ENCODE measurements around the gene CHCHD1.
"Not testable (repeated sequence)": the region's sequence is repeated elsewhere in the genome, so short reads cannot be mapped to it uniquely, and the experiment has no call there.

The CHCHD1 gene

GRCh38 chr10:73785721-73786511, 4.1 kb downstream of the CHCHD1 start:
- H2AFZ ChIP-seq (ENCODE audit: insufficient read depth, low read length, poor library complexity): peak overlapping the region; percentile 45
- H2BK5ac ChIP-seq (ENCODE audit: low read depth, low read length, poor library complexity): no peak overlapping the region
- no peaks in the 10 kb centered on the region for H3K9me3 ChIP-seq (ENCODE audit: insufficient read depth, low read depth, low read length)
- H3K18ac ChIP-seq (ENCODE audit: low read length): peak overlapping the region; percentile 93
- H3K27me3 ChIP-seq (ENCODE audit: insufficient read depth, low read length): no peaks in the 10 kb centered on the region
- H3K4me2 ChIP-seq (ENCODE audit: low read length): peak overlapping the region; percentile 77
- peak in 1 of 2 donors; percentile 46 for DNase-seq
- H4K8ac ChIP-seq (ENCODE audit: low read depth, low read length): peak overlapping the region; percentile 79
- no peak overlapping the region for H2BK12ac ChIP-seq (ENCODE audit: low read length)
- H2BK120ac ChIP-seq (ENCODE audit: insufficient read depth, low read length, poor library complexity): peak overlapping the region; percentile 77
- H3K4me1 ChIP-seq (ENCODE audit: control insufficient read depth in 1 of 2, insufficient read depth in 2 of 2, low read length in 2 of 2): peaks cover 4% of the 10 kb centered on the region in 2 experiments
- H3K14ac ChIP-seq (ENCODE audit: low read length): peak overlapping the region; percentile 89
- peak overlapping the region; percentile 70 for H3K27ac ChIP-seq (ENCODE audit: low read depth, low read length)
- H3K4ac ChIP-seq (ENCODE audit: low read depth, low read length): peak overlapping the region; percentile 77
- peak overlapping the region; percentile 84 for H3K4me3 ChIP-seq (ENCODE audit: low read depth, low read length)
- H3K9ac ChIP-seq (ENCODE audit: low read length): peak overlapping the region; percentile 73
- peaks cover 20% of the 10 kb centered on the region for H3K79me2 ChIP-seq (ENCODE audit: control insufficient read depth, insufficient read depth, low read length, poor library complexity)
- no CpG with 5 or more reads among the region's 54 CpGs for WGBS (ENCODE audit: extremely low coverage, insufficient coverage, insufficient read length)
- H2AK5ac ChIP-seq (ENCODE audit: low read length): peak overlapping the region; percentile 60
- peak overlapping the region; percentile 19 for H4K12ac ChIP-seq (ENCODE audit: low read depth, low read length)
- peak overlapping the region; percentile 86 for H4K91ac ChIP-seq (ENCODE audit: low read depth, low read length)
- H3K36me3 ChIP-seq (ENCODE audit: control insufficient read depth in 1 of 2, insufficient read depth in 2 of 2, low read length in 2 of 2): peaks cover 22% of the 10 kb centered on the region in 2 experiments
- peaks cover 13% of the 10 kb centered on the region for H3K79me1 ChIP-seq (ENCODE audit: low read length)
- no peak overlapping the region for H3K23ac ChIP-seq (ENCODE audit: low read length)

GRCh38 chr10:73786512-73786885, 4.7 kb downstream of the CHCHD1 start:
- Histone ChIP-seq H2BK12ac (ENCODE audit: low read length) (no peak overlapping the region), H4K8ac (ENCODE audit: low read depth, low read length) (no peak overlapping the region), H3K18ac (ENCODE audit: low read length) (no peak overlapping the region), H3K4me1 (ENCODE audit: control insufficient read depth in 1 of 2, insufficient read depth in 2 of 2, low read length in 2 of 2) (peaks cover 4% of the 10 kb centered on the region in 2 experiments), H3K27me3 (ENCODE audit: insufficient read depth, low read length) (no peaks in the 10 kb centered on the region), H3K4me2 (ENCODE audit: low read length) (peak overlapping the region; percentile 77), H2AFZ (ENCODE audit: insufficient read depth, low read length, poor library complexity) (no peak overlapping the region), H2BK5ac (ENCODE audit: low read depth, low read length, poor library complexity) (no peak overlapping the region), H3K9ac (ENCODE audit: low read length) (no peak overlapping the region), H3K4me3 (ENCODE audit: low read depth, low read length) (peak overlapping the region; percentile 84), H2BK120ac (ENCODE audit: insufficient read depth, low read length, poor library complexity) (no peak overlapping the region), H3K27ac (ENCODE audit: low read depth, low read length) (no peak overlapping the region), H3K4ac (ENCODE audit: low read depth, low read length) (peak overlapping the region; percentile 77), H3K14ac (ENCODE audit: low read length) (no peak overlapping the region), H3K9me3 (ENCODE audit: insufficient read depth, low read depth, low read length) (no peaks in the 10 kb centered on the region), H2AK5ac (ENCODE audit: low read length) (no peak overlapping the region), H3K23ac (ENCODE audit: low read length) (no peak overlapping the region), H4K12ac (ENCODE audit: low read depth, low read length) (no peak overlapping the region), H3K36me3 (ENCODE audit: control insufficient read depth in 1 of 2, insufficient read depth in 2 of 2, low read length in 2 of 2) (peaks cover 28% of the 10 kb centered on the region in 2 experiments), H4K91ac (ENCODE audit: low read depth, low read length) (no peak overlapping the region), H3K79me2 (ENCODE audit: control insufficient read depth, insufficient read depth, low read length, poor library complexity) (peaks cover 17% of the 10 kb centered on the region), H3K79me1 (ENCODE audit: low read length) (peaks cover 13% of the 10 kb centered on the region)
- DNase-seq: no peak
- WGBS (ENCODE audit: extremely low coverage, insufficient coverage, insufficient read length): no CpG with 5 or more reads among the region's 2 CpGs

- not testable (repeated sequence) for H4K8ac ChIP-seq (ENCODE audit: low read depth, low read length); H2AFZ ChIP-seq (ENCODE audit: insufficient read depth, low read length, poor library complexity); H3K14ac ChIP-seq (ENCODE audit: low read length); H3K18ac ChIP-seq (ENCODE audit: low read length); H3K4me3 ChIP-seq (ENCODE audit: low read depth, low read length); H3K9ac ChIP-seq (ENCODE audit: low read length); H2BK120ac ChIP-seq (ENCODE audit: insufficient read depth, low read length, poor library complexity); H3K4me2 ChIP-seq (ENCODE audit: low read length); H4K12ac ChIP-seq (ENCODE audit: low read depth, low read length); H3K4me1 ChIP-seq (ENCODE audit: control insufficient read depth in 1 of 2, insufficient read depth in 2 of 2, low read length in 2 of 2); H3K79me1 ChIP-seq (ENCODE audit: low read length); H3K9me3 ChIP-seq (ENCODE audit: insufficient read depth, low read depth, low read length); H3K23ac ChIP-seq (ENCODE audit: low read length); H2BK12ac ChIP-seq (ENCODE audit: low read length); H3K27ac ChIP-seq (ENCODE audit: low read depth, low read length); DNase-seq; H2AK5ac ChIP-seq (ENCODE audit: low read length); H3K27me3 ChIP-seq (ENCODE audit: insufficient read depth, low read length); H4K91ac ChIP-seq (ENCODE audit: low read depth, low read length); H2BK5ac ChIP-seq (ENCODE audit: low read depth, low read length, poor library complexity)
- Histone ChIP-seq H3K36me3 (ENCODE audit: control insufficient read depth in 1 of 2, insufficient read depth in 2 of 2, low read length in 2 of 2) (peaks cover 35% of the 10 kb centered on the region in 2 experiments), H3K79me2 (ENCODE audit: control insufficient read depth, insufficient read depth, low read length, poor library complexity) (peaks cover 11% of the 10 kb centered on the region), H3K4ac (ENCODE audit: low read depth, low read length) (peak overlapping the region; percentile 72)
- WGBS (ENCODE audit: extremely low coverage, insufficient coverage, insufficient read length): no CpG with 5 or more reads among the region's 21 CpGs
Observed at GRCh38 chr10:73787031-73787800, 5.4 kb downstream of the CHCHD1 start.

- Histone ChIP-seq H2AK5ac (ENCODE audit: low read length) (no peak overlapping the region), H3K23ac (ENCODE audit: low read length) (no peak overlapping the region), H3K9ac (ENCODE audit: low read length) (no peak overlapping the region), H2AFZ (ENCODE audit: insufficient read depth, low read length, poor library complexity) (no peak overlapping the region), H3K9me3 (ENCODE audit: insufficient read depth, low read depth, low read length) (no peaks in the 10 kb centered on the region), H3K27ac (ENCODE audit: low read depth, low read length) (no peak overlapping the region), H3K4me1 (ENCODE audit: control insufficient read depth in 1 of 2, insufficient read depth in 2 of 2, low read length in 2 of 2) (peaks cover 4% of the 10 kb centered on the region in 2 experiments), H2BK120ac (ENCODE audit: insufficient read depth, low read length, poor library complexity) (no peak overlapping the region), H3K18ac (ENCODE audit: low read length) (no peak overlapping the region), H3K79me1 (ENCODE audit: low read length) (peaks cover 6% of the 10 kb centered on the region), H4K8ac (ENCODE audit: low read depth, low read length) (no peak overlapping the region), H4K91ac (ENCODE audit: low read depth, low read length) (no peak overlapping the region), H3K36me3 (ENCODE audit: control insufficient read depth in 1 of 2, insufficient read depth in 2 of 2, low read length in 2 of 2) (peaks cover 53% of the 10 kb centered on the region in 2 experiments), H4K12ac (ENCODE audit: low read depth, low read length) (no peak overlapping the region), H2BK12ac (ENCODE audit: low read length) (no peak overlapping the region), H3K27me3 (ENCODE audit: insufficient read depth, low read length) (no peaks in the 10 kb centered on the region), H2BK5ac (ENCODE audit: low read depth, low read length, poor library complexity) (no peak overlapping the region), H3K14ac (ENCODE audit: low read length) (no peak overlapping the region), H3K4me2 (ENCODE audit: low read length) (no peak overlapping the region), H3K4ac (ENCODE audit: low read depth, low read length) (no peak overlapping the region), H3K4me3 (ENCODE audit: low read depth, low read length) (peak overlapping the region; percentile 31), H3K79me2 (ENCODE audit: control insufficient read depth, insufficient read depth, low read length, poor library complexity) (peaks cover 9% of the 10 kb centered on the region)
- no CpG with 5 or more reads among the region's 17 CpGs for WGBS (ENCODE audit: extremely low coverage, insufficient coverage, insufficient read length)
- peak in 1 of 2 donors; percentile 24 for DNase-seq
Observed at GRCh38 chr10:73788864-73789658, 7.2 kb downstream of the CHCHD1 start.

All from trophoblast cell (in vitro differentiated cells and primary cell).